H7 (cell line): ENCODE results near the gene ROCK2. TPM values are rescaled to one million over a fixed set of nuclear protein-coding genes. Genes with fewer than 3 reads are reported as not detected.
A peak's percentile ranks its signal among the peaks of the same experiment; 100 is the strongest.
"Not testable (repeated sequence)": the region's sequence is repeated elsewhere in the genome, so short reads cannot be mapped to it uniquely, and the experiment has no call there.

Experiments
- DNase-seq: peaks from one replicate; pipeline ENCODE4 v3.0.0; 2012
- H3K27me3 ChIP-seq: 2 replicates; pipeline ENCODE4 v1.6.0; 2011; ENCODE audit warnings: mild to moderate bottlenecking, low read length; ENCODE audit not compliant: control insufficient read depth, insufficient read depth
- H3K36me3 ChIP-seq: replicated peaks from 2 replicates; pipeline ENCODE4 v1.5.1; 2011; ENCODE audit warnings: low read length; ENCODE audit not compliant: control insufficient read depth, insufficient read depth
- H3K4me3 ChIP-seq: 2 replicates; pipeline ENCODE4 v1.5.1; 2011; ENCODE audit warnings: low read depth, mild to moderate bottlenecking, control low read depth, low read length, moderate library complexity; ENCODE audit not compliant: insufficient read depth
- total RNA-seq: library from RNA; depleted of rRNA; stranded (reverse); fragments of >200 nt; shearing (Covaris generic); gene quantifications from 2 replicates; pipeline ENCODE4 v1.2.3, GENCODE V29; 2014

Gene ROCK2
- total RNA-seq, 1 experiment from 2014 or later = 12.6 TPM

DNA sequence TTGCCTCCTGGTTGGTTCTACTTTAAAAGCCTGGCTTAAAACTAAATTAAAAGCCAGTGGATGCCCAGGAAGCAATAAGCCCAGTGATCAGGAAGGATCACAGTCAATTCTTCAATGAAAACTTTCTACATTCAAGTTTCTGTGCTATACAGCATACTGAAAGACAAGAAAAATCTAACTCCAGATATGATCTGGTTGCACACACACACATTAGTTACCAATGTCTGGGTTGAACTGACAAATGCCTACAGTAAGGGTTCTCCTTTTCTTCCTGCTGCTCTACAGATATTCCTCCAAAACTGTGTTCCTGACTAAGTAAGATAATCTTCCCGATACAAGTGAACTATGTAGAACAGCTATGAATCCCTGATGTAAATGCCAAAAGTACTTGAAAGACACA, 81.3 kb downstream of the ROCK2 start:
- no peak for DNase-seq
- Histone ChIP-seq H3K27me3 (no peaks in the 10 kb centered on the region), H3K4me3 (no peak overlapping the region), H3K36me3 (no peaks in the 10 kb centered on the region)

DNA sequence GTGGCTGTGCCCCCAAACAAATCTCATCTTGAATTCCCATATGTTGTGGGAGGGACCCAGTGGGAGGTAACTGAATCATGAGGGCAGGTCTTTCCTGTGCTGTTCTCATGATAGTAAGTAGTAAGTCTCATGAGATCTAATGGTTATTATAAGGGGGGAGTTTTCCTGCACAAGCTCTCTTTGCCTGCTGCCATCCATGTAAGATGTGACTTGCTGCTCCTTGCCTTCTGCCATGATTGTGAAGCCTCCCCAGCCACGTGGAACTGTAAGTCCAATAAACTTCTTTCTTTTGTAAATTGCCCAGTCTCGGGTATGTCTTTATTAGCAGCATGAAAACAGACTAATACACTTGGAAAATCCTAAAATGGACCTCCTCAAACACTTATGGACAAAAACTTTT, 82.0 kb downstream of the ROCK2 start:
- H3K36me3 ChIP-seq, H3K4me3 ChIP-seq, DNase-seq, H3K27me3 ChIP-seq: not testable (repeated sequence)

DNA sequence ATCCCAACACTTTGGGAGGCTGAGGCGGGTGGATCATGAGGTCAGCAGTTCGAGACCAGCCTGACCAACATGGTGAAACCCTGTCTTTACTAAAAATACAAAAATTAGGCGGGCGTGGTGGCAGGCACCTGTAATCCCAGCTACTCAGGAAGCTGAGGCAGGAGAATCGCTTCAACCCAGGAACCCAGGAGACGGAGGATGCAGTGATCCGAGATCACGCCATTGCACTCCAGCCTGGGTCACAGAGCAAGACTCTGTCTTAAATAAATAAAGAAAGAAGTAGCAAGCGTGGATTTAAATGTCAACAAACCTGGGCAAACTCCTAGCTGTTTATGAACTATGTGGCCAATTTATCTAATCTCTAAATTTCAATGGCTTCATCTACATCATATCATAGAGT, 82.9 kb downstream of the ROCK2 start:
- DNase-seq, H3K27me3 ChIP-seq, H3K4me3 ChIP-seq, H3K36me3 ChIP-seq: not testable (repeated sequence)

DNA sequence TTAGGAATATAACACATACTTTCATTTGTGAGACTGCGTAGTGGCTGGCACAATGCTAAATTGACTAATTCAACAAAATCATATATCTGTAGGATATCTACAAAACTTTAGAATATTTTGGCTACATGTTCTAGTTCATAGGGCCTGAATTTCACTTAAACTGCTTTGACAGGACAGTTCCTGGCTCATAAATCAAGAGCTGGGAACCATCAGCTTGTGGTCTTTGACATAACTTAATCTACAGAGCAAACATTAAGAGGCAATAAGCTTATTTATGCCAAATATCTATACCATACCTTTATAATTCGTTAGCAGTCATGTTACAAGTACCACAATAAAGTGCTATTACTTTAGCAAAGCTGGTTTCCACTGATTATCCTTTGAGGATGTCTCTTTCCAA, 83.5 kb downstream of the ROCK2 start:
- no peak for DNase-seq
- no peaks in the 10 kb centered on the region for H3K27me3 ChIP-seq
- H3K4me3 ChIP-seq = no peak overlapping the region
- no peaks in the 10 kb centered on the region for H3K36me3 ChIP-seq

DNA sequence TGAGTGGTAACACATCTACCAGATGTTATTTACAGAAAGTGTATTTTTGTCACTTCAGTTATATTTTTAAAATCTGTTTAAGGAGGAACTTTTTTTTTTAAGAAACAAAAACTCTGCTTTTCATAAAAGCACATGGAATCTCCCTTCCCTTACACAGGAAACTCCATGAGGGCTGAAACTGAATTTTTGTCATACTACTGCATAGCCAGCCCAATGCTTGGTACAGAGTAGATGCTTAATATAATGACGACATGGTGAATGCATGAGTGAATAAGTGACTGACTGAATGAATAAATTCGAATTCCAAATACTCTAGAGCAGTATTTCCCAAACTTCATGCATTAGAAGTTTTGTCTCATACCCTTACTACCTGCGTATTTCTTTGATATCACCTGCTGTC, 86.5 kb downstream of the ROCK2 start:
- H3K4me3 ChIP-seq = no peak overlapping the region
- no peak for DNase-seq
- no peaks in the 10 kb centered on the region for H3K27me3 ChIP-seq
- H3K36me3 ChIP-seq = no peaks in the 10 kb centered on the region

DNA sequence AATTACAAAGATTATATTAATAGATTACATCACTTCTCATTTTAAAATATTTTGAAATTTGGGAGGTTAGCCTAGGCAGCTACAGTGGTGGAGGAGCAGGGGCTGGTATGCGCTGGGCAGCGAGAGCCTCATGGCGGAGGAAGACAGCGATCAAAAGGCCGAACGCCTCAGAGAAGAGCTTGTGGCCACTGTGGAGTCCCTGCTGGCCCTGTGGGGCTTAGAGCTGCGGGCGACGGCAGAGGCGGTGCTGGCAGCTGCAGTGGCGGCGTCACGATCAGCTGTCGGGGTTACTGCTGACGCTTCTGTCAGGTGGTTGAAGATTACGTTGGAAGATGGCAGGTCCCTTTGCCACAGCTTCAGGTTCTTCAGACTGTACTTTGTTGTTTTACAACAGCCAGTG, 87.4 kb downstream of the ROCK2 start:
- no peaks in the 10 kb centered on the region for H3K27me3 ChIP-seq
- no peaks in the 10 kb centered on the region for H3K36me3 ChIP-seq
- peak; percentile 35 for DNase-seq
- H3K4me3 ChIP-seq = no peak overlapping the region

DNA sequence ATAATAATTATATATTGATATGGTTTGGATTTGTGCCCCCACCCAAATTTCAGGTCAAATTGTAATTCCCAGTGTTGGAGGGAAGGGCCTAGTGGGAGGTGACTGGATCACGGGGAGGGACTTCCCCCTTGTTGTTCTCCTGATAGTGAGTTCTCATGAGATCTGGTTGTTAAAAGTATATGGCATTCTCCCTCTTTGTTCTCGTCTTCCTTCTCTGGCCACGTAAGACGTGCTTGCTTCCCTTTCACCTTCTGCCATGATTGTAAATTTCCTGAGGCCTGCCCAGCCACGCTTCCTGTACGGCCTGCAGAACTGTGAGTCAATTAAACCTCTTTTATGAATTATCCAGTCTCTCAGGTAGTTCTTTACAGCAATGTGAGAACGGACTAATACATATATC, 88.3 kb downstream of the ROCK2 start:
- DNase-seq = no peak
- Histone ChIP-seq H3K36me3 (no peaks in the 10 kb centered on the region), H3K27me3 (no peaks in the 10 kb centered on the region), H3K4me3 (no peak overlapping the region)

DNA sequence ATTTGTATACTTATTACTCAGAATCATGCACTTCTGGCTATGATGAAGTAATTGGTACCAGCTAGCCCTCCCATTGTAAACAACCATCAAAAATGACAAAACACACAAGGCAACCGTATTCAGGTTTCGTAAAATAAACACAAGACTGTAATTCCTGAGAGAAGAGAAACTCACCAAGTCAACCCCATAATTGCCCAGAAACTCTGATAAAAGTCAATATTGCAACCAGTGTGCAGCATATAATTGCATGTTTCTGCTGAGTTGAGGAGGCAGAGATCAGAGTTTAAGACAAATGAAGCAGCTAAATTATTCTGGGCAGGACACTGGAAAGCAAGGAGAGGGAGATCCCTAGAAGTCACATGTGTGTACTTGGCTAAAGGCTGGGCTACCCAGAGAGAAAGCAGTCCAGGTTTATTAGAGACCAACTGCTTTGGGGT, 90.3 kb downstream of the ROCK2 start:
- Histone ChIP-seq H3K27me3 (no peaks in the 10 kb centered on the region), H3K4me3 (no peak overlapping the region), H3K36me3 (no peaks in the 10 kb centered on the region)
- no peak for DNase-seq

DNA sequence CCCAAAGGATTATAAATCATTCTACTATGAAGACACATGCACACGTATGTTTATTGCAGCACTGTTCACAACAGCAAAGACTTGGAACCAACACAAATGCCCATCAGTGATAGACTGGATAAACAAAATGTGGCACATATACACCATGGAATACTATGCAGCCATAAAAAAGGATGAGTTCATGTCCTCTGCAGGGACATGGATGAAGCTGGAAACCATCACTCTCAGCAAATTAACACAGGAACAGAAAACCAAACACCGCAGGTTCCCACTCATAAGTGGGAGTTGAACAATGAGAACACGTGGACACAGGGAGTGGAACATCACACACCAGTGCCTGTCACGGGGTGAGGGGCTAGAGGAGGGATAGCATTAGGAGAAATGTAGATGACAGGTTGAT, 92.0 kb downstream of the ROCK2 start:
- not testable (repeated sequence) for H3K4me3 ChIP-seq, H3K27me3 ChIP-seq, H3K36me3 ChIP-seq, DNase-seq

DNA sequence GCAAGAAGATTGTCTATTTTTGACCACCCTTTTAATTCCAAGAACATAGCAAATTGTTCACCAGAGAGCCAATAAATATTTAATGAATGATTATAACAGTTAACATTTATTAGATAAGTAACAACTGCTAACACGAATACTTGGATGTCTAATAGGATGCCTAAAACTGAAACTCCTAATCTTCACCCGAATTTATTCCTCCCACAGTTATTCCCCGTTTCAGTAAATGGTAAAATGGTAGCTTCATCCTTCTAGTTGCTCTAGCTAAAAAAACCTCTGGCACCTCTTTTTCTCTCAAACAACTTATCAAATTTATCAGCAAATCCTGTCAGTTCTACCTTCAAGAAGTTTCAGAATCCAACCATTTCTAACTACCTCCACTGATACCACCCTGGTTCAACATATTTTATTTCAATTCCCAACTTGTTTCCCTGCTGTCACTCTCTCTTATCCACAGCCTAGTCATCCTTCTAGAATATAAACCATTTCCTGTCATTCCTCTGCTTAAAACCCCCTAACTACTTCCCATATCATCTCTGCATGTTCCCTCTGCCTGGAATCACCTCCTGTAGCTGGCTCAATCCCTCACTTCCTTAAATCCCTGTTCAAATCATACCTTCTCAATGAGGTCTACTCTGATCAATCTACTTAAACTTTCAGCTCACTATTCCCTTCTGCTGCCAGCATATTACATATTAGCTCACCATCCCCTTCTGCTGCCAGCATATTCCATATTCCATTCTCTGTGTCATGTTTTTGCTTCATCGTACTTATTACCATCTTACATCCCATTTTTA, 93.8 kb downstream of the ROCK2 start:
- DNase-seq = no peak
- no peaks in the 10 kb centered on the region for H3K27me3 ChIP-seq
- no peaks in the 10 kb centered on the region for H3K36me3 ChIP-seq
- no peak overlapping the region for H3K4me3 ChIP-seq

DNA sequence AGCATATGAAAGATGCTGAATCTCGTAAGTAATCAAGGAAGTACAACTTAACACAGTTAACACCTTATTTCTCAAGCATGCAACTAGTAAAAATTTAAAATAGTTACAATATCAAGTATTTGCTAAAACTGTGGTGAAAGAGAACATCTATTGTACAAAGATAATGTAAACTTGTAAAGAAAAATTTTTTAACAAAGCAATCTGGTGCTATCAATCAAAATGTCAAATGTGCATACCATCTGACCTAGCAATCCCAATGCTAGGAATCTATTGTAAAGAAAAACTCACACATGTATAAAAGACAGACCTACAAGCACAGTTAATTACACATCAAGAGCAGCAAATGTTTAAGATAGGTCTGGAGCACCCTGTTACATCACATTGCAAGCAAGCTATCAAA, 99.1 kb downstream of the ROCK2 start:
- no peak for DNase-seq
- no peak overlapping the region for H3K4me3 ChIP-seq
- H3K27me3 ChIP-seq = no peaks in the 10 kb centered on the region
- no peaks in the 10 kb centered on the region for H3K36me3 ChIP-seq

DNA sequence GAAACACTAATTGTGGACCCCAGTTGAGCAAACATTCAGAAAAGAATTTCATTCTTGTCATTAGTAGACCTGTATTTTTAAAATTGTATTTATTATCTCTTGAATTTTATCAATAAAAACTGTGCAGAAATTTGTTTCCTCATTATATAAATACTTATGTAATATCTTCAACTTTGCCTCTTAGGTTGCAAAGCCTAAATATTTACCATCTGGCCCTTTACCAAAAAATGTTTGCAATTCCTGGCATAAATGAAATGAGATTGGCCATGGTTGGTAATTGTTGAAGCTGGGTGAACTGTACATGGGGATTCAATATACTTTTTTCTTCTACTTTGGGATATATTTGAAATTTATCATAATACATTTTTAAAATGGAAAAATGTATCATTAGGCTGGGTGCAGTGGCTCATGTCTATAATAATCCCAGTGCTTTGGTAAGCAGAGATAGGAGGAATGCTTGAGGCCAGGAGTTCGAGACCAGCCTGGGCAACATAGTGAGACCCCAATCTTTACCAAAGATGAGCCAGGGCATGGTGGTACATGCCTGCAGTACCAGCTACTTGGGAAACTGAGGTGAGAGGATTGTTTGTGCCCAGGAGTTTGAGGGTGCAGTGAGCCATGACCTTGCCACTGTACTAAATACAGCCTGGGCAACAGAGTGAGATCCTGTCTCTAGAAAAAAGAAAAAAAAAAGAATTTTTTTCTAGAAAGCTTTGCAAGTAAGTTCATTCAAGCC, 100.2 kb downstream of the ROCK2 start:
- DNase-seq = no peak
- no peak overlapping the region for H3K4me3 ChIP-seq

DNA sequence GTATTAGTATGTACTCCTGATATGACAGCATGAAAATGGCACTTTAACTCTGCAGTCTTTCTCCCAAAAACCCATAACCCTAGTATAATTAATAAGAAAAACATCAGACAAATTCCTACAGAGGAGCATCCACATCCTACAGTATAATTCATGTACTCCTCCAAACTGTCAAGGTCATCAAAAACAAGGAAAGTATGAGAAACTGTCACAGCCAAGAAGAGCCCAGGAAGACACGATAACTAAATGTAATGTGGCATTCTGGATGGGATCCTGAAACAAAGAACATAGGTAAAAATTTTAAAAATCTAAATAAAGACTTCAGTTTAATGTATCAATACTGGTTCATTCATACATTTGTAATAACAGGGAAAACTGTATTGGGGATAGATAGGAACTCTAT, 100.9 kb downstream of the ROCK2 start:
- no peak for DNase-seq
- Histone ChIP-seq H3K36me3 (no peaks in the 10 kb centered on the region), H3K27me3 (no peaks in the 10 kb centered on the region), H3K4me3 (no peak overlapping the region)

More for the DNA sequence above, 100.2 kb downstream of the ROCK2 start:
- no peaks in the 10 kb centered on the region for H3K36me3 ChIP-seq
- H3K27me3 ChIP-seq = no peaks in the 10 kb centered on the region

DNA sequence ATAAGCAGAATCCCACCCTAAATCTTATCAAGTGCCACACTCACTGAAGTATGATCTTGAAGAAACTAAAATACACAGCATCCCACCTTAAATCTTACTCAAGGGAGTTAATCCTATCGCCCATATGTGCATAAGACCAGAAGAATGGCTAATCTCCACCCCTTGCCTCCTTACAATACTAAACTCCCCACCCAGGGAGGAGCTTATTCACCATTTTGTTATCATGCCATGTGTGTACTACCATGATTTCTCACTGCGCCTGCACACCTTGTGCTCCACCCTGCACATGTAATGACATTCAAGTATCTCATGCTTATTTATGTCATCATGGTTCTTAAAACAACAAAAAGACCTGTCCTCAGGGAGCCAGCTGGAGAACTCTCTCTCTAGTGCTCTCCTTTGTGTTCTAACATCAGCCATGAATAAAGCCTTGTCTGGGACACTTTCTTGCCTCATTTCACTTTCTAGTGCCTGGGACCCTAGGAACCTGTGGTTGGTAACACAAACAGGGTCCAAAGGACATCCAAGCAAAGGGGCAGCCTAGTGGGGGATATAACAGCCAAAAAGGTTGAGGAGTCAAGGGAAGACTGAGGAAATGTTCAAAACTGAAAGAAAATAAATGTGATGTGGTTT, 101.8 kb downstream of the ROCK2 start:
- no peaks in the 10 kb centered on the region for H3K36me3 ChIP-seq
- no peaks in the 10 kb centered on the region for H3K27me3 ChIP-seq
- DNase-seq = no peak
- H3K4me3 ChIP-seq = no peak overlapping the region
